IMR-90 (cell line): Measurements from ENCODE around the gene SPATA32.

Source experiments
- CEBPB ChIP-seq: IDR thresholded peaks from 2 replicates; pipeline ENCODE4 v1.6.1; 2012; ENCODE audit warnings: low read depth, low read length, improper control_type of control experiment
- FOS ChIP-seq: fragments of 150-350 bp; IDR thresholded peaks from 2 replicates; pipeline ENCODE4 v1.6.1; 2016; ENCODE audit warnings: low read depth, low read length
- POLR2A ChIP-seq: IDR thresholded peaks from 2 replicates; pipeline ENCODE4 v1.6.1; 2012; ENCODE audit warnings: mild to moderate bottlenecking, low read depth, low read length
- RAD21 ChIP-seq: IDR thresholded peaks from 2 replicates; pipeline ENCODE4 v1.6.1; 2012; ENCODE audit warnings: low read length, improper control_type of control experiment
- RCOR1 ChIP-seq: IDR thresholded peaks from 2 replicates; pipeline ENCODE4 v1.6.1; 2012; ENCODE audit warnings: mild to moderate bottlenecking, low read length, improper control_type of control experiment; ENCODE audit not compliant: insufficient replicate concordance
- RFX5 ChIP-seq: IDR thresholded peaks from 2 replicates; pipeline ENCODE4 v1.8.0; 2012; ENCODE audit warnings: low read depth, mild to moderate bottlenecking, low read length, moderate library complexity
- TF ChIP-seq, protein P1 (sequence below): conservative IDR thresholded peaks from 2 replicates; pipeline ENCODE4 v1.5.1; 2012; ENCODE audit warnings: mild to moderate bottlenecking, low read depth, low read length, improper control_type of control experiment
- TF ChIP-seq, protein P2 (sequence below): fragments of 150-350 bp; IDR thresholded peaks from 2 replicates; pipeline ENCODE4 v1.6.1; 2016; ENCODE audit warnings: low read depth, mild to moderate bottlenecking, low read length, moderate library complexity, borderline replicate concordance
- TF ChIP-seq, protein P3 (sequence below): fragments of 150-350 bp; IDR thresholded peaks from 2 replicates; pipeline ENCODE4 v1.6.1; 2017; ENCODE audit warnings: mild to moderate bottlenecking, antibody characterized with exemption, low read length, low read depth

DNA sequence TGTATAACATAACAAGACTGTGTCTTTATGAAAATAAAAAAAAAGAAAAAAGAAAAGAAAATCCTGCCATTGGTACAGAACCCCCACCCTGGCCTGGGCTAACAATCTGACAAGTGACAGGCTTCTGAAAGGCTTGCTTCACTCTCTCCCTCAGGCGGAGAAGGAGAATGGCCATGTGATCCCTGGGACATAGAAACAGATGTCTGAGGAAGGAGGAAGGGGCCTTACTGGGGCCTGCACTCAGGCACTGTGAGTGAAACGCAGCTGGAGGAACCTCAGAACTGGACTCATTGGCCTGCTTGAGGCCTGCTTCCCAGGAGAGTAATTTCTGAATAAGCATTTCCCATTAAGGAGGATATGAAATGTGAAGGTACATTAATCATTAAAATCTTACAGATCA is 37.5 kb upstream of the SPATA32 start:
- TF ChIP-seq, protein P1, sequence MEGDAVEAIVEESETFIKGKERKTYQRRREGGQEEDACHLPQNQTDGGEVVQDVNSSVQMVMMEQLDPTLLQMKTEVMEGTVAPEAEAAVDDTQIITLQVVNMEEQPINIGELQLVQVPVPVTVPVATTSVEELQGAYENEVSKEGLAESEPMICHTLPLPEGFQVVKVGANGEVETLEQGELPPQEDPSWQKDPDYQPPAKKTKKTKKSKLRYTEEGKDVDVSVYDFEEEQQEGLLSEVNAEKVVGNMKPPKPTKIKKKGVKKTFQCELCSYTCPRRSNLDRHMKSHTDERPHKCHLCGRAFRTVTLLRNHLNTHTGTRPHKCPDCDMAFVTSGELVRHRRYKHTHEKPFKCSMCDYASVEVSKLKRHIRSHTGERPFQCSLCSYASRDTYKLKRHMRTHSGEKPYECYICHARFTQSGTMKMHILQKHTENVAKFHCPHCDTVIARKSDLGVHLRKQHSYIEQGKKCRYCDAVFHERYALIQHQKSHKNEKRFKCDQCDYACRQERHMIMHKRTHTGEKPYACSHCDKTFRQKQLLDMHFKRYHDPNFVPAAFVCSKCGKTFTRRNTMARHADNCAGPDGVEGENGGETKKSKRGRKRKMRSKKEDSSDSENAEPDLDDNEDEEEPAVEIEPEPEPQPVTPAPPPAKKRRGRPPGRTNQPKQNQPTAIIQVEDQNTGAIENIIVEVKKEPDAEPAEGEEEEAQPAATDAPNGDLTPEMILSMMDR = no peak
- TF ChIP-seq POLR2A (no peak), FOS (no peak), RFX5 (no peak), CEBPB (no peak), RAD21 (no peak), RCOR1 (no peak)
- TF ChIP-seq, protein P2, sequence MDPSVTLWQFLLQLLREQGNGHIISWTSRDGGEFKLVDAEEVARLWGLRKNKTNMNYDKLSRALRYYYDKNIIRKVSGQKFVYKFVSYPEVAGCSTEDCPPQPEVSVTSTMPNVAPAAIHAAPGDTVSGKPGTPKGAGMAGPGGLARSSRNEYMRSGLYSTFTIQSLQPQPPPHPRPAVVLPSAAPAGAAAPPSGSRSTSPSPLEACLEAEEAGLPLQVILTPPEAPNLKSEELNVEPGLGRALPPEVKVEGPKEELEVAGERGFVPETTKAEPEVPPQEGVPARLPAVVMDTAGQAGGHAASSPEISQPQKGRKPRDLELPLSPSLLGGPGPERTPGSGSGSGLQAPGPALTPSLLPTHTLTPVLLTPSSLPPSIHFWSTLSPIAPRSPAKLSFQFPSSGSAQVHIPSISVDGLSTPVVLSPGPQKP = no peak
- TF ChIP-seq, protein P3, sequence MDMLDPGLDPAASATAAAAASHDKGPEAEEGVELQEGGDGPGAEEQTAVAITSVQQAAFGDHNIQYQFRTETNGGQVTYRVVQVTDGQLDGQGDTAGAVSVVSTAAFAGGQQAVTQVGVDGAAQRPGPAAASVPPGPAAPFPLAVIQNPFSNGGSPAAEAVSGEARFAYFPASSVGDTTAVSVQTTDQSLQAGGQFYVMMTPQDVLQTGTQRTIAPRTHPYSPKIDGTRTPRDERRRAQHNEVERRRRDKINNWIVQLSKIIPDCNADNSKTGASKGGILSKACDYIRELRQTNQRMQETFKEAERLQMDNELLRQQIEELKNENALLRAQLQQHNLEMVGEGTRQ = no peak
